ENCODE measurements around the gene KRTAP3-1. TPM values are rescaled to one million over a fixed set of nuclear protein-coding genes. Genes with fewer than 3 reads are reported as not detected.

The KRTAP3-1 gene
- total and polyA plus RNA-seq, 8 donors, result not detected

GRCh38 chr17:41012326-41013120 lies 3.6 kb upstream of the KRTAP3-1 start:
- H3K4me1 ChIP-seq, result no peaks in the 10 kb centered on the region
- no peaks in the 10 kb centered on the region for H3K9me3 ChIP-seq
- H3K27ac ChIP-seq, result no peak overlapping the region
- H3K36me3 ChIP-seq, result no peaks in the 10 kb centered on the region
- TF ChIP-seq, protein P1, sequence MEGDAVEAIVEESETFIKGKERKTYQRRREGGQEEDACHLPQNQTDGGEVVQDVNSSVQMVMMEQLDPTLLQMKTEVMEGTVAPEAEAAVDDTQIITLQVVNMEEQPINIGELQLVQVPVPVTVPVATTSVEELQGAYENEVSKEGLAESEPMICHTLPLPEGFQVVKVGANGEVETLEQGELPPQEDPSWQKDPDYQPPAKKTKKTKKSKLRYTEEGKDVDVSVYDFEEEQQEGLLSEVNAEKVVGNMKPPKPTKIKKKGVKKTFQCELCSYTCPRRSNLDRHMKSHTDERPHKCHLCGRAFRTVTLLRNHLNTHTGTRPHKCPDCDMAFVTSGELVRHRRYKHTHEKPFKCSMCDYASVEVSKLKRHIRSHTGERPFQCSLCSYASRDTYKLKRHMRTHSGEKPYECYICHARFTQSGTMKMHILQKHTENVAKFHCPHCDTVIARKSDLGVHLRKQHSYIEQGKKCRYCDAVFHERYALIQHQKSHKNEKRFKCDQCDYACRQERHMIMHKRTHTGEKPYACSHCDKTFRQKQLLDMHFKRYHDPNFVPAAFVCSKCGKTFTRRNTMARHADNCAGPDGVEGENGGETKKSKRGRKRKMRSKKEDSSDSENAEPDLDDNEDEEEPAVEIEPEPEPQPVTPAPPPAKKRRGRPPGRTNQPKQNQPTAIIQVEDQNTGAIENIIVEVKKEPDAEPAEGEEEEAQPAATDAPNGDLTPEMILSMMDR (IDR thresholded peaks at IDR 0.05), result no peak
- no peak overlapping the region for H3K4me3 ChIP-seq
- no peak for ATAC-seq
- intact Hi-C loops (cut with DNase I), result no loop called here
- no peaks in the 10 kb centered on the region for H3K27me3 ChIP-seq
- no peak for DNase-seq

- intact Hi-C loops (cut with DNase I), result no loop called here
- H3K36me3 ChIP-seq, result no peaks in the 10 kb centered on the region
- H3K27me3 ChIP-seq, result no peaks in the 10 kb centered on the region
- no peak overlapping the region for H3K27ac ChIP-seq
- H3K9me3 ChIP-seq, result no peaks in the 10 kb centered on the region
- H3K4me1 ChIP-seq, result no peaks in the 10 kb centered on the region
- ATAC-seq (no peak), DNase-seq (no peak)
- TF ChIP-seq, protein P1 (IDR thresholded peaks at IDR 0.05), result no peak
- no peak overlapping the region for H3K4me3 ChIP-seq
These were observed 1.5 kb upstream of the KRTAP3-1 start for GRCh38 chr17:41010441-41010840.

DNA sequence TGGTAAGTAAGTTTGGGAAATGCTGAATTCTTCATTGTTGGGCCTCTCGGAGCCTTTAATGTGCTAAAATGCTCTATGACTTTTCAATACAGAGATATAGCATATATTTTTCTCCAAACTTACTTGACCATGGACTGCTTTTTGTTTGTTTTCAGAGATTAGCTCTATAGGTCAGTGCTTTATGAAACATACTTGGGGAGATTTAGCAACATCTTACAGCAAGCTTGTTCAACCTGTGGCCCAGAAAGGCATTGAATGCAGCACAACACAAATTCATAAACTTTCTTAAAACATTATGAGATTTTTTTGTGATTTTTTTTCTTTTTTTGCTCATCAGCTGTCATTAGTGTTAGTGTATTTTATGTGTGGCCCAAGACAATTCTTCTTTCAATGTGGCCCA lies 1.0 kb upstream of the KRTAP3-1 start:
- H3K27ac ChIP-seq, result no peak overlapping the region
- H3K36me3 ChIP-seq, result no peaks in the 10 kb centered on the region
- H3K4me1 ChIP-seq, result no peaks in the 10 kb centered on the region
- intact Hi-C loops (cut with DNase I), result no loop called here
- DNase-seq, result no peak
- no peak overlapping the region for H3K4me3 ChIP-seq
- ATAC-seq, result no peak
- H3K9me3 ChIP-seq, result no peaks in the 10 kb centered on the region
- TF ChIP-seq, protein P1 (IDR thresholded peaks at IDR 0.05), result no peak
- no peaks in the 10 kb centered on the region for H3K27me3 ChIP-seq

DNA sequence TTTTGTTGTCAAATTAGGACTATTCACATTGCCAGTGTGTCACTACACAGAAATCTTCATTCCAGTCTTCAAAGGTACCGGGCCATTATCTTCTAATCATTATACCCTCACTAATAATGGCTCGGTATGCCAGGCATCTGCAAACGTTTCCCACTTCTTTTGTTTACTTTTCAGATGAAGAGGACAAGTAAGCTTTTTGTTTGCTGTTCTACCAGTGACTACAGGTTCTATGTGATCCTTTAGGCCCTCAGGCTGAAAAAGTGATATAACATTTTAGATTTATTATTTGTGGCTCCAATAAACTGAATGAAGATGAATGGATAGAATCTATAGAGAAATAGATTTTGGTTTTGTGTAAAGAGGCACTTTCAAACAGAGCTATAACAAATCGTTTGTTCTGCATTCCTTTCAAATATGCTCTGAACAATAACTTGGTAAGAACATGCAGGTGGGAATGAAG lies 403 bp upstream of the KRTAP3-1 start:
- Histone ChIP-seq H3K27ac (no peak overlapping the region), H3K36me3 (no peaks in the 10 kb centered on the region), H3K4me3 (no peak overlapping the region), H3K4me1 (no peaks in the 10 kb centered on the region), H3K9me3 (no peaks in the 10 kb centered on the region), H3K27me3 (no peaks in the 10 kb centered on the region)
- TF ChIP-seq, protein P1 (IDR thresholded peaks at IDR 0.05), result no peak
- DNase-seq (no peak), ATAC-seq (peak; percentile 93)
- intact Hi-C loops (cut with DNase I), result no loop called here

- Histone ChIP-seq H3K9me3 (no peaks in the 10 kb centered on the region), H3K4me1 (no peaks in the 10 kb centered on the region), H3K36me3 (no peaks in the 10 kb centered on the region), H3K27ac (no peak overlapping the region), H3K4me3 (no peak overlapping the region), H3K27me3 (peaks cover 0 to 6% of the 10 kb centered on the region in 2 donors)
- intact Hi-C loops (cut with DNase I), result no loop called here
- TF ChIP-seq, protein P1 (IDR thresholded peaks at IDR 0.05), result no peak
- DNase-seq (no peak), ATAC-seq (no peak)
These were observed 4.5 kb downstream of the KRTAP3-1 start for GRCh38 chr17:41004397-41004796.

Measured in left lung (tissue), 10 donors.